SK-N-SH (cell line): ENCODE results near the gene CENPN.

Experiments used
- CTCF ChIP-seq: fragments of 200-600 bp; sonication (generic); IDR thresholded peaks from 2 replicates; pipeline ENCODE4 v1.6.1; 2017; ENCODE audit warnings: antibody characterized with exemption, mild to moderate bottlenecking, moderate library complexity
- PBX3 ChIP-seq: IDR thresholded peaks from 2 replicates; pipeline ENCODE4; 2012
- POLR2AphosphoS5 ChIP-seq: IDR thresholded peaks from 2 replicates; pipeline ENCODE4 v1.6.1; 2012; ENCODE audit warnings: low read depth, low read length
- RCOR1 ChIP-seq: fragments of 150-350 bp; IDR thresholded peaks from 2 replicates; pipeline ENCODE4 v1.6.1; 2017; ENCODE audit warnings: antibody characterized with exemption, low read length
- RFX5 ChIP-seq: IDR thresholded peaks from 2 replicates; pipeline ENCODE4 v1.6.1; 2012; ENCODE audit warnings: mild to moderate bottlenecking, improper control_type of control experiment, low read length
- SIN3A ChIP-seq: IDR thresholded peaks from 2 replicates; pipeline ENCODE4 v1.6.1; 2012; ENCODE audit warnings: low read depth, mild to moderate bottlenecking, low read length, moderate library complexity, borderline replicate concordance
- TAF1 ChIP-seq: IDR thresholded peaks from 2 replicates; pipeline ENCODE4 v1.6.1; 2012; ENCODE audit warnings: low read depth, mild to moderate bottlenecking, low read length, moderate library complexity, borderline replicate concordance
- TEAD4 ChIP-seq: IDR thresholded peaks from 2 replicates; pipeline ENCODE4 v1.4.0; 2012; ENCODE audit warnings: mild to moderate bottlenecking, borderline replicate concordance; ENCODE audit not compliant: insufficient read depth
- USF1 ChIP-seq: IDR thresholded peaks from 2 replicates; pipeline ENCODE4 v1.4.0; 2012; ENCODE audit warnings: low read depth, borderline replicate concordance
- ZBTB33 ChIP-seq: IDR thresholded peaks from 2 replicates; pipeline ENCODE4 v1.4.0; 2012; ENCODE audit warnings: low read depth, borderline replicate concordance

- no peak for TF ChIP-seq RFX5
- TF ChIP-seq POLR2AphosphoS5: no peak
- TF ChIP-seq PBX3: no peak
- no peak for TF ChIP-seq ZBTB33
- TF ChIP-seq CTCF: no peak
- TF ChIP-seq TEAD4: no peak
- TF ChIP-seq TAF1: no peak
- no peak for TF ChIP-seq USF1
- TF ChIP-seq SIN3A: no peak
- TF ChIP-seq RCOR1: no peak
Observed at GRCh38 chr16:80971819-80972218, 35.2 kb upstream of the CENPN start.
